Mesenchymal stem cell (in vitro differentiated cells and primary cell): ENCODE results near the gene CYP4Z1.
"Not testable (repeated sequence)": the region's sequence is repeated elsewhere in the genome, so short reads cannot be mapped to it uniquely, and the experiment has no call there.

Experiments used
- DNase-seq: peaks from one replicate; pipeline ENCODE4 v3.0.0-alpha.2; 2013
- H2AFZ ChIP-seq: one replicate; pipeline ENCODE4 v1.6.1; 2013; ENCODE audit warnings: low read depth, mild to moderate bottlenecking, control low read depth, inconsistent platforms, low read length, moderate library complexity
- H2AK5ac ChIP-seq: 2 replicates; pipeline ENCODE4 v1.6.1; 2013; ENCODE audit warnings: low read length, moderate library complexity, mild to moderate bottlenecking, inconsistent platforms; ENCODE audit not compliant: severe bottlenecking
- H2BK120ac ChIP-seq: one replicate; pipeline ENCODE4 v1.6.1; 2013; ENCODE audit warnings: low read depth, mild to moderate bottlenecking, inconsistent platforms, low read length, moderate library complexity
- H2BK12ac ChIP-seq, 2 experiments: one replicate each; pipeline ENCODE4 v1.6.1; 2013; ENCODE audit warnings: inconsistent platforms in 2 of 2, low read length in 2 of 2, mild to moderate bottlenecking in 2 of 2, moderate library complexity in 2 of 2, control low read depth in 1 of 2
- H2BK15ac ChIP-seq: one replicate; pipeline ENCODE4 v1.6.1; 2013; ENCODE audit warnings: mild to moderate bottlenecking, low read depth, inconsistent platforms; ENCODE audit not compliant: poor library complexity, severe bottlenecking
- H2BK5ac ChIP-seq: 2 replicates; pipeline ENCODE4 v1.6.1; 2013; ENCODE audit warnings: low read depth, mild to moderate bottlenecking, low read length, control low read depth, inconsistent platforms; ENCODE audit not compliant: poor library complexity, severe bottlenecking
- H3K14ac ChIP-seq, 2 experiments: one replicate each; pipeline ENCODE4 v1.6.1; 2013; ENCODE audit warnings: inconsistent platforms in 2 of 2, low read length in 2 of 2, control low read depth in 1 of 2, mild to moderate bottlenecking in 1 of 2, moderate library complexity in 1 of 2
- H3K18ac ChIP-seq, 2 experiments: one replicate each; pipeline ENCODE4 v1.6.1; 2013; ENCODE audit warnings: inconsistent platforms in 2 of 2, low read length in 2 of 2, control low read depth in 1 of 2, low read depth in 1 of 2, mild to moderate bottlenecking in 1 of 2
- H3K23ac ChIP-seq, 2 experiments: one replicate each; pipeline ENCODE4 v1.6.1; 2013; ENCODE audit warnings: inconsistent platforms in 2 of 2, low read length in 2 of 2, mild to moderate bottlenecking in 2 of 2, moderate library complexity in 2 of 2, control low read depth in 1 of 2
- H3K27ac ChIP-seq: 2 replicates; pipeline ENCODE4 v1.5.1; 2013; ENCODE audit warnings: mild to moderate bottlenecking, moderate library complexity, low read length, control low read depth, inconsistent platforms; ENCODE audit not compliant: poor library complexity, severe bottlenecking
- H3K27me3 ChIP-seq, 2 experiments: 2 replicates each; pipeline versions ENCODE4 v1.6.1 to v1.7.0; 2013; ENCODE audit warnings: low read length in 2 of 2, mild to moderate bottlenecking in 2 of 2, moderate library complexity in 2 of 2, control low read depth in 1 of 2, inconsistent platforms in 1 of 2; ENCODE audit not compliant: control insufficient read depth in 1 of 2, insufficient read depth in 1 of 2
- H3K36me3 ChIP-seq, 2 experiments: 2 replicates each; pipeline versions ENCODE4 v1.6.1 to v1.7.0; 2013; ENCODE audit warnings: low read length in 2 of 2, control low read depth in 1 of 2, inconsistent platforms in 1 of 2, low read depth in 1 of 2, mild to moderate bottlenecking in 1 of 2; ENCODE audit not compliant: insufficient read depth in 2 of 2, control insufficient read depth in 1 of 2
- H3K4ac ChIP-seq, 2 experiments: one replicate each; pipeline ENCODE4 v1.6.1; 2013; ENCODE audit warnings: inconsistent platforms in 2 of 2, low read length in 2 of 2, mild to moderate bottlenecking in 2 of 2, moderate library complexity in 2 of 2, control low read depth in 1 of 2, low read depth in 1 of 2
- H3K4me1 ChIP-seq: 2 replicates; pipeline ENCODE4 v1.6.1; 2013; ENCODE audit warnings: low read depth, low read length, control low read depth; ENCODE audit not compliant: control insufficient read depth, insufficient read depth
- H3K4me2 ChIP-seq: 2 replicates; pipeline ENCODE4 v1.6.1; 2013; ENCODE audit warnings: low read length, mild to moderate bottlenecking, inconsistent platforms; ENCODE audit not compliant: poor library complexity, severe bottlenecking
- H3K4me3 ChIP-seq, 2 experiments: 2 replicates each; pipeline versions ENCODE4 v1.5.1 to v1.7.0; 2013; ENCODE audit warnings: low read length in 2 of 2, mild to moderate bottlenecking in 2 of 2, control low read depth in 1 of 2, low read depth in 1 of 2; ENCODE audit not compliant: insufficient read depth in 1 of 2
- H3K79me1 ChIP-seq: replicated peaks from 2 replicates; pipeline ENCODE4 v1.6.1; 2013; ENCODE audit warnings: mild to moderate bottlenecking, control low read depth, low read length, inconsistent platforms; ENCODE audit not compliant: poor library complexity, severe bottlenecking
- H3K9ac ChIP-seq: 2 replicates; pipeline ENCODE4 v1.7.0; 2013; ENCODE audit warnings: mild to moderate bottlenecking, low read length, moderate library complexity
- H3K9me3 ChIP-seq: 2 replicates; pipeline ENCODE4 v1.7.0; 2013; ENCODE audit warnings: mild to moderate bottlenecking, low read length; ENCODE audit not compliant: control insufficient read depth
- H4K8ac ChIP-seq: one replicate; pipeline ENCODE4 v1.6.1; 2013; ENCODE audit warnings: inconsistent platforms, mild to moderate bottlenecking, low read length, moderate library complexity
- H4K91ac ChIP-seq: one replicate; pipeline ENCODE4 v1.6.1; 2013; ENCODE audit warnings: mild to moderate bottlenecking, low read length, inconsistent platforms
- WGBS: methylation state at CpG from one replicate; pipeline ENCODE4 v1.1.7; 2013; ENCODE audit warnings: mixed read lengths; 5-methylcytosine and 5-hydroxymethylcytosine counted together

Gene CYP4Z1

DNA sequence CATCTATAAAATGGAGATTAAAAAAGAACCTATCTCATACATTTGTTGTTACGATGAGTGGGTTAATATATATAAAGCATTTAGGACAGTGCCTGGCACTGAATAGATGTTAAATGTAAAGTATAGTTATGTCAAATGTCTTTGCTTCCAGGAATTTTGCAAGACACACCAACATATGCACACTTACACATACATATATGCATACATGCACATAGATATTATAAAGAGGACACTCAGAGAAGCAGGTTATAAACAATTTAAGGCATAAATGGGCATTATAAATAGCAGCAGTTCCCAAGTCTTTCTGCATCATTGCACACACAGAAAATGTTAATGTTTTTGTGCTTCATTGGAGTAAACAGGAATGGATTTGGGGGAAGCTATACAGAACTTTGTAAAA is 30.3 kb upstream of the CYP4Z1 start:
- Histone ChIP-seq H2BK5ac (no peak overlapping the region), H3K27me3 (no peaks in the 10 kb centered on the region), H4K8ac (no peak overlapping the region), H2BK15ac (no peak overlapping the region), H4K91ac (no peak overlapping the region), H3K36me3 (no peaks in the 10 kb centered on the region), H3K4ac (no peak overlapping the region), H2AFZ (no peak overlapping the region), H3K23ac (no peak overlapping the region), H3K4me1 (no peaks in the 10 kb centered on the region), H3K79me1 (no peaks in the 10 kb centered on the region), H3K27ac (no peak overlapping the region), H3K14ac (no peak overlapping the region), H2BK12ac (no peak overlapping the region), H2BK120ac (no peak overlapping the region), H2AK5ac (no peak overlapping the region), H3K4me2 (no peak overlapping the region), H3K4me3 (no peak overlapping the region), H3K9me3 (no peaks in the 10 kb centered on the region), H3K9ac (no peak overlapping the region), H3K18ac (no peak overlapping the region)
- DNase-seq: no peak
- WGBS: no CpG with 5 or more reads among the region's 1 CpG

DNA sequence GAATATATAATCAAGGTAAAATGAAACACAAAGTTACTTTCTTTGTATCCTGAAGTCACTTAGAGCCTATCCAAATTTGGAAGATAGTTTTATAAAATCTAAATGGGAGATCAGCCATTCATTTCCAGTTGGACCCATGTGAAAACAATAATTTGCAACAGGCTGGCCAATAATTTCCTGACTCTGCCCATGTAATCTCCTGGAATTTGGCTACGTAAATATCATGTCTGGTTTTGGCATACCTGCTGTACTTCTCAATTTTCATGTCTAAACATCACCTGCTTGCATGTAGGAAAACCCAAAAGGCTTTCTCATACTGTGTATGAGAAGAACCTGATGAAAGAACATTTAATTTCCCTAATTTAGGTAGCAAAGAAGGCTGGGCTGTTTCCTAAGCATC is 7.7 kb upstream of the CYP4Z1 start:
- H3K27me3 ChIP-seq: no peaks in the 10 kb centered on the region
- no peak overlapping the region for H3K23ac ChIP-seq
- H2BK15ac ChIP-seq: no peak overlapping the region
- H3K9ac ChIP-seq: no peak overlapping the region
- no peak overlapping the region for H2BK5ac ChIP-seq
- H3K14ac ChIP-seq: no peak overlapping the region
- DNase-seq: no peak
- no peak overlapping the region for H2BK12ac ChIP-seq
- H3K4me3 ChIP-seq: no peak overlapping the region
- no peak overlapping the region for H3K18ac ChIP-seq
- no peak overlapping the region for H4K91ac ChIP-seq
- H2AFZ ChIP-seq: no peak overlapping the region
- no peak overlapping the region for H4K8ac ChIP-seq
- H3K4me1 ChIP-seq: no peaks in the 10 kb centered on the region
- peaks cover 3% of the 10 kb centered on the region for H3K9me3 ChIP-seq
- H2AK5ac ChIP-seq: no peak overlapping the region
- H3K4ac ChIP-seq: no peak overlapping the region
- H3K27ac ChIP-seq: no peak overlapping the region
- no peak overlapping the region for H2BK120ac ChIP-seq
- no peaks in the 10 kb centered on the region for H3K36me3 ChIP-seq
- WGBS: 17% methylated on average over 1 of the region's 1 CpG
- no peak overlapping the region for H3K4me2 ChIP-seq
- H3K79me1 ChIP-seq: no peaks in the 10 kb centered on the region

DNA sequence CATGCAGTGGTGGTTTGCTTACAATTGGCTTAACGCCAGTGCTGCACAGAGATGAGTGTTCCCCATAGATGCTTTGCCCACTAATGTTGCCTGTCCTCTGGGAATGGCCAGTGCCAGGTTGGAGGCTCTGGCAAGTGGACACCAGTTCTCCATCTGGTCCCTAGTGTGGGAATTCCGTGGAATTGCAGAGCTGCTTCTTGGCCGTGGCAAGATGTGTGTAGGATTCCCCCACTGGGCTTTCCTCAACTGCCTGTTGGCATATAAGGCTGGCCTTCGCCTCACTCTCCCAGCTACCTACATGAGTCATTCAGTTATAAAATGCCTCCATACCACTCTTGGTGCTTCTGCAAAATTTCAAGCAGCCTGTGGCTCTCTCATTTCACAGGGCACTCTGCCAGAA is 2.0 kb downstream of the CYP4Z1 start:
- WGBS: 57% methylated on average over 4 of the region's 4 CpGs
- H3K79me1 ChIP-seq, H3K9ac ChIP-seq, H3K4me2 ChIP-seq, H3K27ac ChIP-seq, H2AK5ac ChIP-seq, H3K36me3 ChIP-seq, H3K4ac ChIP-seq, H3K9me3 ChIP-seq, H3K4me3 ChIP-seq, H4K91ac ChIP-seq, H3K23ac ChIP-seq, H3K4me1 ChIP-seq, DNase-seq, H2BK15ac ChIP-seq, H2AFZ ChIP-seq, H2BK5ac ChIP-seq, H4K8ac ChIP-seq, H2BK120ac ChIP-seq, H3K27me3 ChIP-seq, H2BK12ac ChIP-seq, H3K14ac ChIP-seq, H3K18ac ChIP-seq: not testable (repeated sequence)

DNA sequence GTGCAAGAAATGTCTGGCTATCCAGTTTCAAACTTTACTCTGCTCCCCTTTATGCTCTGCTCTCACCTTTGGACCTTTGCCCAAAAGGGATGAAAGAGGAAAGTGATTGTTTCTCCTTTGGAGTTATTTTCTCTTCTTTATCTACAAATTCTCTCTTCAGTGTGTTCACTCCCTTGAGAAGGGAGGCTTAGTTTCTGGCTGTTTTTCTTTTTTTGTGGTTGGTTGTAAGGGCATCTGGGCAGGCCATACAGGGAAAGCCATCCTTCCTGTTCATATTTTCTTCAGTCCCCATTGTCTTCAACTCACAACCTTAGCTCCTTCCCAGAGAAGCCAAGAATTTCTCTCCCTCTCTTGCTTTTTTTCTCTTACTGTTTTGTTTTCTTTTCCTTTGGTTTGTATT is 2.5 kb downstream of the CYP4Z1 start:
- not testable (repeated sequence) for H3K23ac ChIP-seq, H2BK15ac ChIP-seq, H3K4me2 ChIP-seq, H3K27me3 ChIP-seq, H3K14ac ChIP-seq, H4K91ac ChIP-seq, H2BK5ac ChIP-seq, H4K8ac ChIP-seq, H3K79me1 ChIP-seq, H3K9me3 ChIP-seq, DNase-seq, H2BK120ac ChIP-seq, H3K4me3 ChIP-seq, H3K36me3 ChIP-seq, H2BK12ac ChIP-seq, H3K9ac ChIP-seq, H2AK5ac ChIP-seq, H3K4ac ChIP-seq, H3K4me1 ChIP-seq, H3K27ac ChIP-seq, H2AFZ ChIP-seq, H3K18ac ChIP-seq
